ENCODE data around the gene GAK. TPM values are rescaled to one million over a fixed set of nuclear protein-coding genes. Genes with fewer than 3 reads are reported as not detected.
A peak's percentile ranks its signal among the peaks of the same experiment; 100 is the strongest.

Gene GAK
- total RNA-seq, 6 experiments from 2014 or later: 53.2 to 85.0 (median 64.5) TPM

GRCh38 chr4:831483-831805 is 100.7 kb downstream of the GAK start:
- H3K27me3 ChIP-seq: no peaks in the 10 kb centered on the region
- peak in 1 of 3 donors; percentile 30 for DNase-seq
- WGBS (ENCODE audit: insufficient coverage, low coverage, low lambda C conversion rate, missing lambda C conversion rate): 0% methylated on average over 1 of the region's 3 CpGs
- TF ChIP-seq POLR2A (IDR thresholded peaks at IDR 0.05): no peak
- TF ChIP-seq, protein P1, sequence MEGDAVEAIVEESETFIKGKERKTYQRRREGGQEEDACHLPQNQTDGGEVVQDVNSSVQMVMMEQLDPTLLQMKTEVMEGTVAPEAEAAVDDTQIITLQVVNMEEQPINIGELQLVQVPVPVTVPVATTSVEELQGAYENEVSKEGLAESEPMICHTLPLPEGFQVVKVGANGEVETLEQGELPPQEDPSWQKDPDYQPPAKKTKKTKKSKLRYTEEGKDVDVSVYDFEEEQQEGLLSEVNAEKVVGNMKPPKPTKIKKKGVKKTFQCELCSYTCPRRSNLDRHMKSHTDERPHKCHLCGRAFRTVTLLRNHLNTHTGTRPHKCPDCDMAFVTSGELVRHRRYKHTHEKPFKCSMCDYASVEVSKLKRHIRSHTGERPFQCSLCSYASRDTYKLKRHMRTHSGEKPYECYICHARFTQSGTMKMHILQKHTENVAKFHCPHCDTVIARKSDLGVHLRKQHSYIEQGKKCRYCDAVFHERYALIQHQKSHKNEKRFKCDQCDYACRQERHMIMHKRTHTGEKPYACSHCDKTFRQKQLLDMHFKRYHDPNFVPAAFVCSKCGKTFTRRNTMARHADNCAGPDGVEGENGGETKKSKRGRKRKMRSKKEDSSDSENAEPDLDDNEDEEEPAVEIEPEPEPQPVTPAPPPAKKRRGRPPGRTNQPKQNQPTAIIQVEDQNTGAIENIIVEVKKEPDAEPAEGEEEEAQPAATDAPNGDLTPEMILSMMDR (IDR thresholded peaks at IDR 0.05): no peak
- H3K4me1 ChIP-seq: no peaks in the 10 kb centered on the region
- no peaks in the 10 kb centered on the region for H3K36me3 ChIP-seq
- no peak overlapping the region for H3K27ac ChIP-seq
- H3K9me3 ChIP-seq: no peaks in the 10 kb centered on the region
- H3K4me3 ChIP-seq: no peak overlapping the region
- intact Hi-C loops (cut with DNase I): no loop called here
- ATAC-seq: no peak

DNA sequence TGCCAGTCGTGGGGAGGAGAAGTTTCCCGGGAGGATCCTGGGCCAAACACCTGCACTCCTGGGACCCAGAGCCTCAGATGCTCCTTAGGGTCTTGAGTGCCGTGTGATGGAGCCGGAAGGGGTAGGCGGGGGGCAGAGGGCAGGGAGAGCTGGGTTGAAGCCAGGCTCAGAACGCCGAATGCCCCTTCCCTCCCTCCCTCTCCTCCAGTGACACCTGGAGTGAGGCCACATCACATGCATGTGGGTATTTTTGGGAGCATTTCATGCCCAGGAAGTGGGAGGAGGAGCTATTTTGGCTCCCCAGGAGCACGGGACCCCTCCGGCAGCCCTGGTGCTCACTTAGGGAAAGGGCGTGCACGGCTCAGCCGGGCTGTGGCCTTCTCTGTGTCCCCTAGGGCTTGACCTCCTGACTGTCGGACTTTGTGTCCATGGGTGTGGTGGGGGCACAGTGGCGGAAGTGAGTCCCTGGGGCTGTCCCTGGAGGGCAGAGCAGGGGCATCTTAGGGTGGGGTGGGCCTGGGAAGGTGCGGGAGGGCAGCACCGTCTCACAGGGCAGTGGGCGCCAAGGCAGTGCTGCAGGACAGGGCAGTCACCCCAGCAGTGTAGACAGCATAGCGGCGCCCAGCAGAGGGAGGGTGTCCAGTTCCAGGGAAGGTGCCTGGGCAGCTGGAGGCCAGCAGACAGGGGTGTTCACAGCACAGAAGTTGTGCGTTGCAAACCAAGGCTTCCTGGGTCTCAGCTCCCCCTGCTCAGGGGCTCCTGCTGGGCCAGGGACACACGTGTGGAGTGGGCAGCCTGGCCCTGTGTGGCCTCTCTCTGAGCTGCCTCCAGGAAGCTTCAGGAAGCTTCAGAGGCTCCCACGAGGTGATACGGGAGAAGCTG is 101.3 kb downstream of the GAK start:
- 51% methylated on average over 4 of the region's 23 CpGs for WGBS (ENCODE audit: insufficient coverage, low coverage, low lambda C conversion rate, missing lambda C conversion rate)
- TF ChIP-seq POLR2A (IDR thresholded peaks at IDR 0.05): no peak
- TF ChIP-seq, protein P1 (IDR thresholded peaks at IDR 0.05): no peak
- intact Hi-C loops (cut with DNase I): no loop called here
- peak in 1 of 3 donors; percentile 48 for DNase-seq
- Histone ChIP-seq H3K27me3 (no peaks in the 10 kb centered on the region), H3K4me3 (no peak overlapping the region), H3K4me1 (no peaks in the 10 kb centered on the region), H3K27ac (no peak overlapping the region), H3K36me3 (no peaks in the 10 kb centered on the region), H3K9me3 (no peaks in the 10 kb centered on the region)
- no peak for ATAC-seq

GRCh38 chr4:829761-830600 is 102.1 kb downstream of the GAK start:
- Histone ChIP-seq H3K27ac (no peak overlapping the region), H3K4me3 (no peak overlapping the region), H3K9me3 (no peaks in the 10 kb centered on the region), H3K4me1 (no peaks in the 10 kb centered on the region), H3K36me3 (no peaks in the 10 kb centered on the region), H3K27me3 (no peaks in the 10 kb centered on the region)
- 44% methylated on average over 1 of the region's 26 CpGs for WGBS (ENCODE audit: insufficient coverage, low coverage, low lambda C conversion rate, missing lambda C conversion rate)
- ATAC-seq: no peak
- intact Hi-C loops (cut with DNase I): no loop called here
- TF ChIP-seq POLR2A (IDR thresholded peaks at IDR 0.05): no peak
- TF ChIP-seq, protein P1 (IDR thresholded peaks at IDR 0.05): no peak
- peak in 1 of 3 donors; percentile 51 for DNase-seq

DNA sequence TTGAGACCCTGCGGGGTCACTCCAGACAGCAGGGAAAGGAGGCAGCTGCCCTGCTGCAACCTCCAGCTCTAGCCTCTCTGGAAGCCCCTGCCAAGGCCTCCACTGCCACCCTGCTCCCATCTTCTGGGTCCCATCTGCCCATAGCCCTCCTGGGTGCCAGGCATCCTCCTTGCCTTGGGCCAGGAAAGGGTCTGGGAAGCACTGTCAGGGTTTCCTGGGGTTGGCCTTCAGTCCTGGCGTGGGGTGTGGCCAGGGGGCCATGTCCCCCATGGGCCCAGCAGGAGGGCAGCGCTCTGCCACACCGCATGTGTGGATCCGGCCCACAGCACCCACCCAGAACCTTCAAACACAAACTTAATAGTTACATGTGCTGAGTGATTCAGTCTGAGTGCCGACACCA is 102.8 kb downstream of the GAK start:
- Histone ChIP-seq H3K36me3 (no peaks in the 10 kb centered on the region), H3K9me3 (no peaks in the 10 kb centered on the region), H3K4me1 (no peaks in the 10 kb centered on the region), H3K4me3 (no peak overlapping the region), H3K27ac (no peak overlapping the region), H3K27me3 (no peaks in the 10 kb centered on the region)
- WGBS (ENCODE audit: insufficient coverage, low coverage, low lambda C conversion rate, missing lambda C conversion rate): 80% methylated on average over 2 of the region's 6 CpGs
- ATAC-seq (no peak), DNase-seq (peak in 1 of 3 donors; percentile 37)
- TF ChIP-seq, protein P1 (IDR thresholded peaks at IDR 0.05): no peak
- TF ChIP-seq POLR2A (IDR thresholded peaks at IDR 0.05): no peak
- intact Hi-C loops (cut with DNase I): no loop called here

Measured in right lobe of liver (tissue), 6 donors.